Endodermal cell (in vitro differentiated cells): Measurements from ENCODE around the gene SH3BP4. TPM values are rescaled to one million over a fixed set of nuclear protein-coding genes. Genes with fewer than 3 reads are reported as not detected.

ENCODE experiments used
- DNase-seq: peaks from one replicate; pipeline ENCODE4 v3.0.0-alpha.2; 2017
- H3K27ac ChIP-seq: 2 replicates; pipeline ENCODE4 v1.5.1; 2013; ENCODE audit warnings: mild to moderate bottlenecking, low read depth, low read length, moderate library complexity
- H3K27me3 ChIP-seq: 2 replicates; pipeline ENCODE4 v1.6.1; 2013; ENCODE audit warnings: mild to moderate bottlenecking, low read length, moderate library complexity; ENCODE audit not compliant: insufficient read depth, control insufficient read depth, poor library complexity, severe bottlenecking
- H3K36me3 ChIP-seq: 2 replicates; pipeline ENCODE4 v1.7.0; 2013; ENCODE audit warnings: mild to moderate bottlenecking, low read length, moderate library complexity; ENCODE audit not compliant: control insufficient read depth, insufficient read depth
- H3K4me1 ChIP-seq: one replicate; pipeline ENCODE4 v1.7.0; 2013; ENCODE audit warnings: low read length; ENCODE audit not compliant: control insufficient read depth, insufficient read depth
- H3K4me3 ChIP-seq: 2 replicates; pipeline ENCODE4 v1.5.1; 2013; ENCODE audit warnings: mild to moderate bottlenecking, low read length, moderate library complexity
- H3K9ac ChIP-seq: 2 replicates; pipeline ENCODE4 v1.6.1; 2013; ENCODE audit warnings: mild to moderate bottlenecking, low read length, moderate library complexity; ENCODE audit not compliant: poor library complexity, severe bottlenecking; ENCODE audit errors: extremely low read depth
- H3K9me3 ChIP-seq: 2 replicates; pipeline ENCODE4 v1.6.1; 2013; ENCODE audit warnings: mild to moderate bottlenecking, low read length, moderate library complexity; ENCODE audit not compliant: control insufficient read depth
- H3K27ac Mint-ChIP-seq: 2 replicates; pipeline ENCODE4 v1.8.0; 2020; ENCODE audit warnings: mixed read lengths
- H3K27me3 Mint-ChIP-seq: 2 replicates; pipeline ENCODE4 v1.8.0; 2021; ENCODE audit warnings: mild to moderate bottlenecking, mixed read lengths; ENCODE audit not compliant: insufficient read depth
- H3K36me3 Mint-ChIP-seq: 2 replicates; pipeline ENCODE4 v1.8.0; 2020; ENCODE audit warnings: low read depth, mixed read lengths
- H3K4me1 Mint-ChIP-seq: 2 replicates; pipeline ENCODE4 v1.8.0; 2020; ENCODE audit warnings: mixed read lengths
- H3K4me3 Mint-ChIP-seq: 2 replicates; pipeline ENCODE4 v1.8.0; 2020; ENCODE audit warnings: mild to moderate bottlenecking, moderate library complexity, mixed read lengths
- H3K9me3 Mint-ChIP-seq: 2 replicates; pipeline ENCODE4 v1.8.0; 2020; ENCODE audit warnings: mild to moderate bottlenecking, mixed read lengths
- CTCF ChIP-seq: fragments of 200-600 bp; sonication (generic); conservative IDR thresholded peaks from 2 replicates; pipeline ENCODE4 v1.5.0; 2021; ENCODE audit warnings: antibody characterized with exemption, mild to moderate bottlenecking
- WGBS, 2 experiments: methylation state at CpG; one replicate each; pipeline versions ENCODE4 v1.1.5 to v1.1.7; 2013; ENCODE audit warnings: missing lambda C conversion rate in 2 of 2, mixed read lengths in 1 of 2; ENCODE audit not compliant: insufficient coverage in 1 of 2, insufficient read length in 1 of 2; 5-methylcytosine and 5-hydroxymethylcytosine counted together
- total RNA-seq, 2 donors: library from RNA; stranded (reverse); fragmentation: NEBNext Ultra II Directional in 1 of 2; extraction: Animal tissue kit (Norgen Biotek cat#: 25700) in 1 of 2; gene quantifications; 2 replicates in 1 of 2; 3 replicates in 1 of 2; pipeline ENCODE4 v1.2.1, GENCODE V29; 2021

Gene SH3BP4
- total RNA-seq, 2 donors from 2014 or later = 49.1 to 53.4 TPM

GRCh38 chr2:235043762-235044500 is 92.1 kb downstream of the SH3BP4 start:
- H3K9me3 Mint-ChIP-seq = no peaks in the 10 kb centered on the region
- TF ChIP-seq CTCF = no peak
- Histone ChIP-seq H3K36me3 (peaks cover 76% of the 10 kb centered on the region), H3K27ac (no peak overlapping the region), H3K9me3 (no peaks in the 10 kb centered on the region), H3K27me3 (no peaks in the 10 kb centered on the region), H3K4me3 (no peak overlapping the region), H3K9ac (no peak overlapping the region), H3K4me1 (no peaks in the 10 kb centered on the region)
- H3K36me3 Mint-ChIP-seq = peaks cover 74% of the 10 kb centered on the region
- H3K27me3 Mint-ChIP-seq = no peaks in the 10 kb centered on the region
- peak overlapping the region; percentile 76 for H3K27ac Mint-ChIP-seq
- 93 to 99% methylated on average over 17 to 22 of the region's 22 CpGs for WGBS, 2 experiments
- H3K4me1 Mint-ChIP-seq = no peaks in the 10 kb centered on the region
- no peak for DNase-seq
- H3K4me3 Mint-ChIP-seq = no peak overlapping the region

GRCh38 chr2:235044501-235045271 is 92.9 kb downstream of the SH3BP4 start:
- H3K4me1 ChIP-seq = no peaks in the 10 kb centered on the region
- TF ChIP-seq CTCF = no peak
- 92 to 93% methylated on average over 28 to 32 of the region's 32 CpGs for WGBS, 2 experiments
- no peak overlapping the region for H3K27ac ChIP-seq
- Mint-ChIP-seq H3K27me3 (no peaks in the 10 kb centered on the region), H3K27ac (peak overlapping the region; percentile 32), H3K4me1 (no peaks in the 10 kb centered on the region), H3K9me3 (no peaks in the 10 kb centered on the region), H3K4me3 (no peak overlapping the region), H3K36me3 (peaks cover 78% of the 10 kb centered on the region)
- no peak overlapping the region for H3K9ac ChIP-seq
- no peaks in the 10 kb centered on the region for H3K9me3 ChIP-seq
- peaks cover 74% of the 10 kb centered on the region for H3K36me3 ChIP-seq
- H3K4me3 ChIP-seq = no peak overlapping the region
- no peaks in the 10 kb centered on the region for H3K27me3 ChIP-seq
- DNase-seq = no peak

GRCh38 chr2:235045336-235045972 is 93.6 kb downstream of the SH3BP4 start:
- Histone ChIP-seq H3K4me3 (no peak overlapping the region), H3K27me3 (no peaks in the 10 kb centered on the region), H3K27ac (no peak overlapping the region), H3K36me3 (peaks cover 71% of the 10 kb centered on the region), H3K4me1 (no peaks in the 10 kb centered on the region), H3K9ac (no peak overlapping the region), H3K9me3 (no peaks in the 10 kb centered on the region)
- H3K36me3 Mint-ChIP-seq = peaks cover 77% of the 10 kb centered on the region
- no peak overlapping the region for H3K4me3 Mint-ChIP-seq
- 93 to 95% methylated on average over 4 to 15 of the region's 15 CpGs for WGBS, 2 experiments
- no peak for DNase-seq
- TF ChIP-seq CTCF = no peak
- no peaks in the 10 kb centered on the region for H3K27me3 Mint-ChIP-seq
- H3K9me3 Mint-ChIP-seq = no peaks in the 10 kb centered on the region
- H3K27ac Mint-ChIP-seq = no peak overlapping the region
- H3K4me1 Mint-ChIP-seq = no peaks in the 10 kb centered on the region
